Keratinocyte (primary cell): Measurements from ENCODE around the gene ALS2CL. TPM values are rescaled to one million over a fixed set of nuclear protein-coding genes. Genes with fewer than 3 reads are reported as not detected.

Experiments
- DNase-seq: peaks from one replicate; pipeline ENCODE4 v3.0.0-alpha.2; 2011; ENCODE audit warnings: low read depth, missing footprints, low spot score
- FAIRE-seq: peaks from 2 replicates; lab custom pipeline; 2011; peaks lifted over from hg19 to GRCh38; lab: Jason Lieb, UNC
- H2AFZ ChIP-seq: 2 replicates; pipeline ENCODE4 v1.6.0; 2012; ENCODE audit warnings: low read length, control low read depth, inconsistent platforms; ENCODE audit not compliant: control insufficient read depth
- H3K27ac ChIP-seq: 2 replicates; pipeline ENCODE4 v1.5.1; 2011; ENCODE audit warnings: low read length; ENCODE audit not compliant: control insufficient read depth, insufficient read depth
- H3K27me3 ChIP-seq: 3 replicates; pipeline ENCODE4 v1.6.0; 2011; ENCODE audit warnings: low read length; ENCODE audit not compliant: control insufficient read depth, insufficient read depth; ENCODE audit errors: extremely low read depth
- H3K36me3 ChIP-seq, 2 experiments: 2 replicates in 1 of 2; 3 replicates in 1 of 2; pipeline ENCODE4 v1.5.1; 2011; ENCODE audit warnings: low read length in 2 of 2, mild to moderate bottlenecking in 1 of 2; ENCODE audit not compliant: control insufficient read depth in 2 of 2, insufficient read depth in 2 of 2; ENCODE audit errors: extremely low read depth in 1 of 2
- H3K4me1 ChIP-seq: 3 replicates; pipeline ENCODE4 v1.5.1; 2011; ENCODE audit warnings: low read length; ENCODE audit not compliant: control insufficient read depth, insufficient read depth; ENCODE audit errors: extremely low read depth
- H3K4me2 ChIP-seq: 3 replicates; pipeline ENCODE4 v1.6.0; 2011; ENCODE audit warnings: low read depth, low read length; ENCODE audit not compliant: control insufficient read depth, insufficient read depth; ENCODE audit errors: extremely low read depth
- H3K4me3 ChIP-seq, 3 experiments: fragments of 200-600 bp in 1 of 3; sonication (generic) in 1 of 3; 2 replicates in 2 of 3; 3 replicates in 1 of 3; pipeline ENCODE4 v1.5.1; 2011 to 2016; ENCODE audit warnings: low read length in 3 of 3, mild to moderate bottlenecking in 3 of 3, control low read depth in 2 of 3, inconsistent platforms in 1 of 3, low read depth in 1 of 3, mixed read lengths in 1 of 3, mixed run types in 1 of 3, moderate library complexity in 1 of 3; ENCODE audit not compliant: control insufficient read depth in 2 of 3, insufficient read depth in 2 of 3; ENCODE audit errors: extremely low read depth in 1 of 3
- H3K79me2 ChIP-seq: 2 replicates; pipeline ENCODE4 v1.6.0; 2012; ENCODE audit warnings: low read length; ENCODE audit not compliant: control insufficient read depth, insufficient read depth
- H3K9ac ChIP-seq: 3 replicates; pipeline ENCODE4 v1.6.0; 2011; ENCODE audit warnings: low read length; ENCODE audit not compliant: control insufficient read depth, insufficient read depth; ENCODE audit errors: extremely low read depth
- H3K9me1 ChIP-seq: 3 replicates; pipeline ENCODE4 v1.6.0; 2011; ENCODE audit warnings: low read length; ENCODE audit not compliant: control insufficient read depth, insufficient read depth; ENCODE audit errors: extremely low read depth
- H3K9me3 ChIP-seq: 2 replicates; pipeline ENCODE4 v1.5.1; 2012; ENCODE audit warnings: low read depth, low read length; ENCODE audit not compliant: control insufficient read depth
- H4K20me1 ChIP-seq: 3 replicates; pipeline ENCODE4 v1.6.0; 2011; ENCODE audit warnings: low read length; ENCODE audit not compliant: control insufficient read depth, insufficient read depth; ENCODE audit errors: extremely low read depth
- CTCF ChIP-seq, 3 experiments: IDR thresholded peaks in 1 of 3; conservative IDR thresholded peaks in 1 of 3; optimal IDR thresholded peaks in 1 of 3; 2 replicates in 2 of 3; 3 replicates in 1 of 3; pipeline versions ENCODE3 to v1.5.1; 2011; ENCODE audit warnings: low read length in 3 of 3, mild to moderate bottlenecking in 3 of 3, moderate library complexity in 2 of 3, control low read depth in 1 of 3, inconsistent platforms in 1 of 3; ENCODE audit not compliant: insufficient read depth in 2 of 3; ENCODE audit errors: extremely low read depth in 1 of 3
- EZH2 ChIP-seq: IDR thresholded peaks from one replicate; pipeline ENCODE4 v1.6.1; 2012; ENCODE audit warnings: inconsistent platforms, mild to moderate bottlenecking, low read length, moderate library complexity
- dilution Hi-C: fragments of 300-500 bp; cut with MboI; formaldehyde crosslinking; loops from one replicate; pipeline ENCODE4 v1.7.0; 2020; ENCODE audit warnings: low sequenced_read_pairs; ENCODE audit not compliant: extremely low pct_ligation_motif_present
- polyA plus RNA-seq, 5 experiments: library from polyadenylated mRNA; depleted of rRNA in 3 of 5; stranded (reverse) in 3 of 5; stranded (forward) in 1 of 5; unstranded in 1 of 5; fragments of >200 nt; gene quantifications; 1 replicate in 1 of 5; 2 replicates in 3 of 5; 3 replicates in 1 of 5; pipeline versions ENCODE4 v1.2.1 to v1.2.3, GENCODE V29; 2011 to 2012; ENCODE audit warnings: missing spikeins in 2 of 5, low read depth in 1 of 5, low replicate concordance in 1 of 5

ALS2CL gene
- polyA plus RNA-seq, 1 donor (not counting 4 experiments of a cell fraction or from before 2014, with no cell fraction given) = 40.9 TPM

- no peaks in the 10 kb centered on the region for H3K4me1 ChIP-seq
- no peaks in the 10 kb centered on the region for H3K9me3 ChIP-seq
- H3K9ac ChIP-seq = no peak overlapping the region
- no peaks in the 10 kb centered on the region for H3K79me2 ChIP-seq
- no peaks in the 10 kb centered on the region for H3K27me3 ChIP-seq
- FAIRE-seq (no peak), DNase-seq (no peak)
- H3K36me3 ChIP-seq = peaks cover 73 to 77% of the 10 kb centered on the region in 2 experiments
- H3K27ac ChIP-seq = no peak overlapping the region
- no peak overlapping the region for H3K4me3 ChIP-seq
- H3K4me2 ChIP-seq = no peak overlapping the region
- dilution Hi-C loops = no loop called here
- no peak overlapping the region for H2AFZ ChIP-seq
- no peaks in the 10 kb centered on the region for H3K9me1 ChIP-seq
- H4K20me1 ChIP-seq = no peaks in the 10 kb centered on the region
- no peak for TF ChIP-seq EZH2
- TF ChIP-seq CTCF (optimal IDR thresholded peaks at IDR 0.05 in 1 of 3, IDR thresholded peaks at IDR 0.05 in 1 of 3, conservative IDR thresholded peaks at IDR 0.05 in 1 of 3; ENCODE audit: extremely low read depth in 1 of 3, insufficient read depth in 2 of 3, low read length in 3 of 3) = no peak
These were observed 13.8 kb downstream of the ALS2CL start for GRCh38 chr3:46679681-46680080.

DNA sequence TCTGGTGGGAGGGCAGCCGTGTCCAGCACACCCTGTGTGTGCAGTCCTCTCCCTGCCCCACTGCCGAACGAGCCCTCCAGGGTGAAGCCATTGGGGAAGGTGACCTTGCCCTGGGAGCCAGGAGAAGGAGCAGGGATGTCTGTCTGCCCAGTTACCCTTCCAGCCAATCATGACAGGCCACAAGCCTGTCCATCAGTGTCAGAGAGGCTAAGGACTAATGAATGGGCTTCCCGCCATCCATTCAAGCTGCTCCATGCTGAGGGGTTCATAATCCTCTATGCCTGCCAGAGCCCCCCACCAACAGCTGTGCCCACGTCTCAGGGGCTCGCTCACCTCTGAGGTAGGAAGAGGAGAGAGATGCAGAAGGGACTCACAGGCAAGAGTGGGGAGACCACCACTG is 15.2 kb downstream of the ALS2CL start:
- H3K4me2 ChIP-seq = no peak overlapping the region
- TF ChIP-seq EZH2 (no peak), CTCF (optimal IDR thresholded peaks at IDR 0.05 in 1 of 3, IDR thresholded peaks at IDR 0.05 in 1 of 3, conservative IDR thresholded peaks at IDR 0.05 in 1 of 3; ENCODE audit: extremely low read depth in 1 of 3, insufficient read depth in 2 of 3, low read length in 3 of 3) (no peak)
- dilution Hi-C loops = no loop called here
- no peak for FAIRE-seq
- no peaks in the 10 kb centered on the region for H3K4me1 ChIP-seq
- no peak for DNase-seq
- H3K4me3 ChIP-seq = no peak overlapping the region
- H3K36me3 ChIP-seq = peaks cover 69 to 71% of the 10 kb centered on the region in 2 experiments
- no peaks in the 10 kb centered on the region for H4K20me1 ChIP-seq
- H3K9me3 ChIP-seq = no peaks in the 10 kb centered on the region
- no peaks in the 10 kb centered on the region for H3K27me3 ChIP-seq
- H2AFZ ChIP-seq = no peak overlapping the region
- H3K27ac ChIP-seq = no peak overlapping the region
- H3K79me2 ChIP-seq = no peaks in the 10 kb centered on the region
- no peak overlapping the region for H3K9ac ChIP-seq
- no peaks in the 10 kb centered on the region for H3K9me1 ChIP-seq
